OCI-M1 (cell line): Measurements from ENCODE around the gene KCNQ1.

Experiments
- DNase-seq: peaks from one replicate; lab custom pipeline; 2025; lab: John Stamatoyannopoulos, UW

The KCNQ1 gene

GRCh38 chr11:2411446-2412305 lies 33.1 kb upstream of the KCNQ1 start:
- DNase-seq = no peak

- no peak for DNase-seq
Measured at GRCh38 chr11:2412323-2412722, 32.5 kb upstream of the KCNQ1 start.

GRCh38 chr11:2413742-2414579 lies 30.8 kb upstream of the KCNQ1 start:
- DNase-seq = no peak

GRCh38 chr11:2414616-2415015 lies 30.2 kb upstream of the KCNQ1 start:
- DNase-seq = no peak

- no peak for DNase-seq
Measured at GRCh38 chr11:2415171-2415570, 29.6 kb upstream of the KCNQ1 start.

GRCh38 chr11:2415601-2416380 lies 29.0 kb upstream of the KCNQ1 start:
- no peak for DNase-seq

GRCh38 chr11:2416765-2417164 lies 28.0 kb upstream of the KCNQ1 start:
- no peak for DNase-seq

GRCh38 chr11:2417856-2418692 lies 26.7 kb upstream of the KCNQ1 start:
- DNase-seq = no peak

- DNase-seq = no peak
Measured at GRCh38 chr11:2418693-2419360, 26.0 kb upstream of the KCNQ1 start.

GRCh38 chr11:2419638-2420501 lies 24.9 kb upstream of the KCNQ1 start:
- DNase-seq = peak; percentile 87

- DNase-seq = peak; percentile 82
Measured at GRCh38 chr11:2420502-2421225, 24.1 kb upstream of the KCNQ1 start.

GRCh38 chr11:2421226-2421994 lies 23.4 kb upstream of the KCNQ1 start:
- DNase-seq = no peak

GRCh38 chr11:2421996-2422395 lies 22.8 kb upstream of the KCNQ1 start:
- DNase-seq = no peak

GRCh38 chr11:2422461-2423156 lies 22.2 kb upstream of the KCNQ1 start:
- DNase-seq = no peak

- DNase-seq = no peak
Measured at GRCh38 chr11:2423157-2424025, 21.4 kb upstream of the KCNQ1 start.

- DNase-seq = no peak
Measured at GRCh38 chr11:2424811-2425495, 19.9 kb upstream of the KCNQ1 start.
